Posterior vena cava (tissue), 2 donors: ENCODE results near the gene FHOD1. TPM values are rescaled to one million over a fixed set of nuclear protein-coding genes. Genes with fewer than 3 reads are reported as not detected.

Experiments
- DNase-seq: peaks from one replicate; pipeline ENCODE4 v3.0.0-alpha.2; 2020; ENCODE audit warnings: low spot score
- intact Hi-C, 2 donors: fragments of 100-400 bp; cut with DNase I; formaldehyde crosslinking; loops; one replicate each; pipeline versions ENCODE4 v1.14.1 to v1.14.2; 2022 to 2023
- total RNA-seq, 2 donors: library from RNA; stranded (reverse); fragmentation: NEBNext Ultra II Directional; extraction: Animal tissue kit (Norgen Biotek cat#: 25700); gene quantifications; one replicate each; pipeline ENCODE4 v1.2.1, GENCODE V29; 2021
- donor health status: DM: yes; HTN: yes; CAD: no.
- donor health status: DM: yes; HTN: yes; CAD: no.

The FHOD1 gene
- total RNA-seq, 2 donors from 2014 or later, result 23.8 to 32.9 TPM

GRCh38 chr16:67255553-67256221 is 8.4 kb upstream of the FHOD1 start:
- intact Hi-C loops, result no loop called here
- peak; percentile 60 for DNase-seq

- intact Hi-C loops, result no loop called here
- peak; percentile 58 for DNase-seq
Measured at GRCh38 chr16:67254801-67255552, 7.7 kb upstream of the FHOD1 start.

- peak; percentile 65 for DNase-seq
- intact Hi-C loops, result no loop called here
Measured at GRCh38 chr16:67252609-67253497, 5.6 kb upstream of the FHOD1 start.

- DNase-seq, result peak; percentile 2
Measured at GRCh38 chr16:67250045-67250327, 2.7 kb upstream of the FHOD1 start.

GRCh38 chr16:67249178-67250044 is 2.1 kb upstream of the FHOD1 start:
- intact Hi-C loops, result no loop called here
- DNase-seq, result no peak

More at GRCh38 chr16:67250045-67250327, 2.7 kb upstream of the FHOD1 start:
- intact Hi-C loops, result no loop called here

GRCh38 chr16:67248401-67249177 is 1.3 kb upstream of the FHOD1 start, which contains the start of gene SLC9A5:
Gene SLC9A5, plus strand, starts transcription at chr16:67248979. Its CDS starts 36 bp downstream, at chr16:67249015.
- intact Hi-C loops, result no loop called here
- no peak for DNase-seq

- no peak for DNase-seq
- intact Hi-C loops, result no loop called here
Measured at GRCh38 chr16:67248073-67248400, 756 bp upstream of the FHOD1 start.

GRCh38 chr16:67246756-67247191 is 507 bp downstream of the FHOD1 start:
- no peak for DNase-seq
- intact Hi-C loops, result no loop called here

GRCh38 chr16:67246081-67246755 is 1.1 kb downstream of the FHOD1 start:
- intact Hi-C loops, result no loop called here
- peak; percentile 93 for DNase-seq

- DNase-seq, result no peak
- intact Hi-C loops, result no loop called here
Measured at GRCh38 chr16:67245674-67246080, 1.6 kb downstream of the FHOD1 start.

GRCh38 chr16:67245186-67245585 is 2.1 kb downstream of the FHOD1 start:
- intact Hi-C loops, result no loop called here
- DNase-seq, result no peak

- DNase-seq, result peak; percentile 95
- intact Hi-C loops, result no loop called here
Measured at GRCh38 chr16:67244387-67245185, 2.7 kb downstream of the FHOD1 start.

- intact Hi-C loops, result no loop called here
- no peak for DNase-seq
Measured at GRCh38 chr16:67243481-67243880, 3.8 kb downstream of the FHOD1 start.

GRCh38 chr16:67242138-67242730 is 5.0 kb downstream of the FHOD1 start:
- intact Hi-C loops, result no loop called here
- DNase-seq, result no peak

GRCh38 chr16:67241008-67241900 is 6.0 kb downstream of the FHOD1 start:
- no peak for DNase-seq
- intact Hi-C loops, result no loop called here

- DNase-seq, result no peak
- intact Hi-C loops, result no loop called here
Measured at GRCh38 chr16:67240506-67240905, 6.8 kb downstream of the FHOD1 start.
